Measurements from ENCODE around the gene PRDM5.

PRDM5 gene

GRCh38 chr4:120855307-120856001 is 67.1 kb downstream of the PRDM5 start:
- Mint-ChIP-seq H3K27me3 (ENCODE audit: low read depth) (no peaks in the 10 kb centered on the region), H3K27ac (peak overlapping the region in 1 of 3 experiments; percentile 28), H3K9me3 (no peaks in the 10 kb centered on the region), H3K36me3 (ENCODE audit: low read depth) (peaks cover 11% of the 10 kb centered on the region), H3K4me1 (peaks cover 26% of the 10 kb centered on the region), H3K4me3 (no peak overlapping the region)
- TF ChIP-seq, protein P1, sequence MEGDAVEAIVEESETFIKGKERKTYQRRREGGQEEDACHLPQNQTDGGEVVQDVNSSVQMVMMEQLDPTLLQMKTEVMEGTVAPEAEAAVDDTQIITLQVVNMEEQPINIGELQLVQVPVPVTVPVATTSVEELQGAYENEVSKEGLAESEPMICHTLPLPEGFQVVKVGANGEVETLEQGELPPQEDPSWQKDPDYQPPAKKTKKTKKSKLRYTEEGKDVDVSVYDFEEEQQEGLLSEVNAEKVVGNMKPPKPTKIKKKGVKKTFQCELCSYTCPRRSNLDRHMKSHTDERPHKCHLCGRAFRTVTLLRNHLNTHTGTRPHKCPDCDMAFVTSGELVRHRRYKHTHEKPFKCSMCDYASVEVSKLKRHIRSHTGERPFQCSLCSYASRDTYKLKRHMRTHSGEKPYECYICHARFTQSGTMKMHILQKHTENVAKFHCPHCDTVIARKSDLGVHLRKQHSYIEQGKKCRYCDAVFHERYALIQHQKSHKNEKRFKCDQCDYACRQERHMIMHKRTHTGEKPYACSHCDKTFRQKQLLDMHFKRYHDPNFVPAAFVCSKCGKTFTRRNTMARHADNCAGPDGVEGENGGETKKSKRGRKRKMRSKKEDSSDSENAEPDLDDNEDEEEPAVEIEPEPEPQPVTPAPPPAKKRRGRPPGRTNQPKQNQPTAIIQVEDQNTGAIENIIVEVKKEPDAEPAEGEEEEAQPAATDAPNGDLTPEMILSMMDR (IDR thresholded peaks at IDR 0.05; ENCODE audit: unreplicated experiment in 3 of 3): no peak

DNA sequence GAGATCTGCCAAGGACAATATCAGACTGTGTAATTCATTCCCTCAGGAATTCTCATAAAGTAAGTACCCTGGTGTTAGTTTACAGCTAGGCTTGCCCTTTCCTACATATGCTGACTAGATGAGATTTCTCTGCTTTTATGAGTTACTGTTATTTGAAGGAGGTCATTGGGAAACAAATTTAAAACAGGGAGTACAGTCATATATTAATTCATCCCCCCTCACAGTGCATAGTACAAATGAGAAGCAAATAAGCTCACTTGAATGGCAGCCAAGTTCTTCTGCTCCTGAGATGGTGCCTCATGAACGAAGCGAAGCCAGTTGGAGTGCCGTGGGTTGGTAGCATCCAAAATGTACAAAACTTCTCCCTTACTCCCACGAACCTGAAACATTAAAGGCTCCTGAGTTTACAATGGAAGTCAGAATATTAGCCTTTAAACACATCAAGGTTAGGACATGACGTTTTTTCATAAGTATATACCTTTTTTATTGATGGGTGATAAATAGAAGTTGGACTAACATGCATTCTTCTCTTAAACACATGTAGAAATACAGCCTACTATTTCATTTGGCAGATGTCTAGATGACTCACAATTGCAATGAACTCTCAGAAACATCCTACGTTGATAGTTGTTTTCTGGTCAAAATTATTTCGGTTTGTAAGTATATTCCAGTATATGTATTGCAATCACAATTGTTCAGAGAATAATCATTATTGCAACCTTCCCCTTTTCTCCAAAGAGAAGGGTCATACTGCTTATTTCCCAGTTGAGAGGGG is 69.2 kb downstream of the PRDM5 start:
- H3K9me3 Mint-ChIP-seq: no peaks in the 10 kb centered on the region
- TF ChIP-seq, protein P1 (IDR thresholded peaks at IDR 0.05; ENCODE audit: unreplicated experiment in 3 of 3): no peak
- peak overlapping the region in 1 of 3 experiments; percentile 2 for H3K4me3 Mint-ChIP-seq
- H3K36me3 Mint-ChIP-seq (ENCODE audit: low read depth): peaks cover 13% of the 10 kb centered on the region
- no peaks in the 10 kb centered on the region for H3K27me3 Mint-ChIP-seq (ENCODE audit: low read depth)
- H3K4me1 Mint-ChIP-seq: peaks cover 26% of the 10 kb centered on the region
- H3K27ac Mint-ChIP-seq: peak overlapping the region; percentile 38 to 83 (median 71)

DNA sequence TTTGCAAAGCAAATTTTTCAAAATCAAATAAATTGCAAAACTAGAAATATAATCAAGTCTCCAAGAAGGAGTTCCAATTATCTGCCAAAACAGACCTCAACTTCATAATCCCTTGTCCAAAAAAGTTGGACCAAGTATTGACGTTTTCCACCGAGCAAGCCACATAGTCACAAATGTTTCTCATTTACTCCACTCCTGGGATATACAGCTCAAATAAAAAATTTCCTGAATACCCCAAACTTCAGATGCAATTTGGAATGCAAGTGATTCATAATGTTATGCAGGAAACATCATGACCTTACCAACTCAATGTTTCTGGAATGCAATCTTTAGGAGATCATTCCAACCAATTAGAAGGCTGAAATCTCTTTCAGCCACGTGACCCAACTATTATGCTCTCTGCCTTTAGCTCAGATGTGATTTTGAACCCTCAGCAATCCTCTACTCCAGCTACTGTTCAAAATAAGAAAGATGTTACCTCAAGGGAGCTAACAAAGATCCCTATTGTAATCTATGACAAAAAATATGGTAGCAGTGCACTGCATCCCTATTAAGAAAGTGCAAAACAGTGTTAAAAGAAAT is 72.4 kb downstream of the PRDM5 start:
- Mint-ChIP-seq H3K4me3 (no peak overlapping the region), H3K36me3 (ENCODE audit: low read depth) (peaks cover 13% of the 10 kb centered on the region), H3K27me3 (ENCODE audit: low read depth) (no peaks in the 10 kb centered on the region), H3K9me3 (no peaks in the 10 kb centered on the region), H3K27ac (no peak overlapping the region), H3K4me1 (peaks cover 16% of the 10 kb centered on the region)
- TF ChIP-seq, protein P1 (IDR thresholded peaks at IDR 0.05; ENCODE audit: unreplicated experiment in 3 of 3): no peak

- no peaks in the 10 kb centered on the region for H3K9me3 Mint-ChIP-seq
- no peak overlapping the region for H3K4me3 Mint-ChIP-seq
- H3K36me3 Mint-ChIP-seq (ENCODE audit: low read depth): peaks cover 13% of the 10 kb centered on the region
- H3K27me3 Mint-ChIP-seq (ENCODE audit: low read depth): no peaks in the 10 kb centered on the region
- no peak overlapping the region for H3K27ac Mint-ChIP-seq
- H3K4me1 Mint-ChIP-seq: peaks cover 6% of the 10 kb centered on the region
- TF ChIP-seq, protein P1 (IDR thresholded peaks at IDR 0.05; ENCODE audit: unreplicated experiment in 3 of 3): no peak
These were observed 75.4 kb downstream of the PRDM5 start for GRCh38 chr4:120847019-120847582.

GRCh38 chr4:120844528-120844921 is 78.0 kb downstream of the PRDM5 start:
- Mint-ChIP-seq H3K27me3 (ENCODE audit: low read depth) (no peaks in the 10 kb centered on the region), H3K4me1 (peaks cover 14% of the 10 kb centered on the region), H3K4me3 (no peak overlapping the region)

More at GRCh38 chr4:120844528-120844921, 78.0 kb downstream of the PRDM5 start:
- TF ChIP-seq, protein P1 (IDR thresholded peaks at IDR 0.05; ENCODE audit: unreplicated experiment in 3 of 3): no peak
- Mint-ChIP-seq H3K27ac (peak overlapping the region; percentile 1 to 45 (median 36)), H3K9me3 (no peaks in the 10 kb centered on the region), H3K36me3 (ENCODE audit: low read depth) (no peaks in the 10 kb centered on the region)

Data from nephron (organoid).